Measurements from ENCODE around the gene NAV2.
A peak's percentile ranks its signal among the peaks of the same experiment; 100 is the strongest.

The NAV2 gene

DNA sequence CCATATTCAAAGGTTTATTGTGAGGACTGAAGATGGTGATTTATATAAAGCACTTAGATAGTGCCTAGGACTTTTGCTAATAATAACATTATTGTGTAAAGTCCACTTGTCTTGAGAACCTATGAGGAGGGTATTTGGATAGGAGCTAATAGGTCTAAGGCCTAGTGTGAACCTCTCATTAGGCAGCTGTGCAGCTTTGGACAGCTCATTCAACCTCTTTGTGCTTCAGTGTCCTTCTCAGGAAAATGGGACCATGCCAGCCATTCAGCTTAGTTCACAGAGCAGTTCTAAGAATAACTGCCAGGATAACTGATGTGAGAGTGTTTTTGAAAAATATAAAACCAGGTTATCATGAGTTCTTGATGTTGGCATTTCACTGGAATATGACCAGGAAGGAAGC is 56.2 kb downstream of the NAV2 start:
- no peak overlapping the region for H3K4me3 ChIP-seq (ENCODE audit: control insufficient read depth, low read depth, low read length)
- TF ChIP-seq, protein P1, sequence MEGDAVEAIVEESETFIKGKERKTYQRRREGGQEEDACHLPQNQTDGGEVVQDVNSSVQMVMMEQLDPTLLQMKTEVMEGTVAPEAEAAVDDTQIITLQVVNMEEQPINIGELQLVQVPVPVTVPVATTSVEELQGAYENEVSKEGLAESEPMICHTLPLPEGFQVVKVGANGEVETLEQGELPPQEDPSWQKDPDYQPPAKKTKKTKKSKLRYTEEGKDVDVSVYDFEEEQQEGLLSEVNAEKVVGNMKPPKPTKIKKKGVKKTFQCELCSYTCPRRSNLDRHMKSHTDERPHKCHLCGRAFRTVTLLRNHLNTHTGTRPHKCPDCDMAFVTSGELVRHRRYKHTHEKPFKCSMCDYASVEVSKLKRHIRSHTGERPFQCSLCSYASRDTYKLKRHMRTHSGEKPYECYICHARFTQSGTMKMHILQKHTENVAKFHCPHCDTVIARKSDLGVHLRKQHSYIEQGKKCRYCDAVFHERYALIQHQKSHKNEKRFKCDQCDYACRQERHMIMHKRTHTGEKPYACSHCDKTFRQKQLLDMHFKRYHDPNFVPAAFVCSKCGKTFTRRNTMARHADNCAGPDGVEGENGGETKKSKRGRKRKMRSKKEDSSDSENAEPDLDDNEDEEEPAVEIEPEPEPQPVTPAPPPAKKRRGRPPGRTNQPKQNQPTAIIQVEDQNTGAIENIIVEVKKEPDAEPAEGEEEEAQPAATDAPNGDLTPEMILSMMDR (conservative IDR thresholded peaks at IDR 0.05; ENCODE audit: control insufficient read depth, insufficient read depth, low read depth, low read length), result no peak
- no peak for DNase-seq (ENCODE audit: low read depth)

DNA sequence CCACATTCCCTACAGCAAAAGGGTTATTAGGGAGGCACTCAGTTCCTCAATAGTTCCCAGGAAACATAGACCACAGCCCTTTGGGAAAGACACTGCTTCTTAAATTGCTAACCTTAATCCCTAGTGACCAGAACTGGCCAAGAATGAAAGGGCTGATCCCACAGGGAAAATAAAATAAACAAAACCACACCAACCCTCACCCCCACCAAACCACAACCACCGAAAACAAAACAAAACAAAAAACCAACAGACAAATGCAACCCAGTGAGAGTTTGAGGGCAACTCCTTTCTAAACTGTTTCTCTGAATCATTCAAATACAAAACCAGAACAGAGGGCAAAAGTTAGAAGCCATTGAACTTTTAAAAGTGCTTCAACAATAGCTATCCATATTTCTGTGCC is 57.2 kb downstream of the NAV2 start:
- peak; percentile 82 for DNase-seq (ENCODE audit: low read depth)
- no peak overlapping the region for H3K4me3 ChIP-seq (ENCODE audit: control insufficient read depth, low read depth, low read length)
- TF ChIP-seq, protein P1 (conservative IDR thresholded peaks at IDR 0.05; ENCODE audit: control insufficient read depth, insufficient read depth, low read depth, low read length), result no peak

GRCh38 chr11:19770277-19770676 is 57.6 kb downstream of the NAV2 start:
- TF ChIP-seq, protein P1 (conservative IDR thresholded peaks at IDR 0.05; ENCODE audit: control insufficient read depth, insufficient read depth, low read depth, low read length), result no peak
- no peak for DNase-seq (ENCODE audit: low read depth)
- no peak overlapping the region for H3K4me3 ChIP-seq (ENCODE audit: control insufficient read depth, low read depth, low read length)

GRCh38 chr11:19771463-19771862 is 58.8 kb downstream of the NAV2 start:
- no peak for DNase-seq (ENCODE audit: low read depth)
- TF ChIP-seq, protein P1 (conservative IDR thresholded peaks at IDR 0.05; ENCODE audit: control insufficient read depth, insufficient read depth, low read depth, low read length), result no peak
- H3K4me3 ChIP-seq (ENCODE audit: control insufficient read depth, low read depth, low read length), result no peak overlapping the region

GRCh38 chr11:19772480-19772879 is 59.8 kb downstream of the NAV2 start:
- TF ChIP-seq, protein P1 (conservative IDR thresholded peaks at IDR 0.05; ENCODE audit: control insufficient read depth, insufficient read depth, low read depth, low read length), result no peak
- DNase-seq (ENCODE audit: low read depth), result no peak
- no peak overlapping the region for H3K4me3 ChIP-seq (ENCODE audit: control insufficient read depth, low read depth, low read length)

- no peak overlapping the region for H3K4me3 ChIP-seq (ENCODE audit: control insufficient read depth, low read depth, low read length)
- TF ChIP-seq, protein P1 (conservative IDR thresholded peaks at IDR 0.05; ENCODE audit: control insufficient read depth, insufficient read depth, low read depth, low read length), result no peak
- no peak for DNase-seq (ENCODE audit: low read depth)
Measured at GRCh38 chr11:19774329-19774728, 61.7 kb downstream of the NAV2 start.
